ENCODE data around the gene TMEM247. TPM values are rescaled to one million over a fixed set of nuclear protein-coding genes. Genes with fewer than 3 reads are reported as not detected.

The TMEM247 gene
- total RNA-seq, 1 donor from 2014 or later: not detected

GRCh38 chr2:46449700-46450099 is 29.7 kb upstream of the TMEM247 start:
- Histone ChIP-seq H3K27ac (ENCODE audit: low read depth, low read length) (no peak overlapping the region), H3K9me3 (ENCODE audit: insufficient read depth, low read depth, low read length) (no peaks in the 10 kb centered on the region), H3K9ac (ENCODE audit: low read length) (no peak overlapping the region), H3K4me2 (ENCODE audit: low read length) (no peak overlapping the region), H3K36me3 (ENCODE audit: insufficient read depth, low read length) (no peaks in the 10 kb centered on the region), H4K20me1 (ENCODE audit: insufficient read depth, low read length) (no peaks in the 10 kb centered on the region), H2AFZ (ENCODE audit: low read depth, low read length) (no peak overlapping the region), H3K4me3 (ENCODE audit: insufficient read depth, low read depth, low read length) (no peak overlapping the region), H3K27me3 (ENCODE audit: insufficient read depth, low read length) (peaks cover 2% of the 10 kb centered on the region), H3K79me2 (ENCODE audit: insufficient read depth, low read length) (no peaks in the 10 kb centered on the region), H3K4me1 (ENCODE audit: insufficient read depth, low read length) (no peaks in the 10 kb centered on the region)
- H3K36me3 Mint-ChIP-seq (ENCODE audit: low read depth, unreplicated experiment): no peaks in the 10 kb centered on the region
- DNase-seq (ENCODE audit: low read depth) (no peak), FAIRE-seq (no peak)
- no peak overlapping the region for H3K4me3 Mint-ChIP-seq (ENCODE audit: unreplicated experiment)
- peaks cover 18% of the 10 kb centered on the region for H3K27me3 Mint-ChIP-seq (ENCODE audit: low read depth, unreplicated experiment)
- TF ChIP-seq EZH2 (IDR thresholded peaks at IDR 0.05; ENCODE audit: insufficient read depth, low read length): no peak
- H3K9me3 Mint-ChIP-seq (ENCODE audit: unreplicated experiment): peaks cover 8% of the 10 kb centered on the region
- no peaks in the 10 kb centered on the region for H3K4me1 Mint-ChIP-seq (ENCODE audit: low read depth, unreplicated experiment)
- H3K27ac Mint-ChIP-seq (ENCODE audit: unreplicated experiment): no peak overlapping the region

GRCh38 chr2:46451131-46451711 is 28.1 kb upstream of the TMEM247 start:
- H3K79me2 ChIP-seq (ENCODE audit: insufficient read depth, low read length): no peaks in the 10 kb centered on the region
- H3K27me3 ChIP-seq (ENCODE audit: insufficient read depth, low read length): peaks cover 2% of the 10 kb centered on the region
- no peaks in the 10 kb centered on the region for H3K36me3 Mint-ChIP-seq (ENCODE audit: low read depth, unreplicated experiment)
- TF ChIP-seq EZH2 (IDR thresholded peaks at IDR 0.05; ENCODE audit: insufficient read depth, low read length) (no peak), CTCF (IDR thresholded peaks at IDR 0.05; ENCODE audit: insufficient read depth, low read depth, low read length) (no peak)
- no peaks in the 10 kb centered on the region for H3K4me1 Mint-ChIP-seq (ENCODE audit: low read depth, unreplicated experiment)
- no peak for FAIRE-seq
- H3K9ac ChIP-seq (ENCODE audit: low read length): no peak overlapping the region
- no peak overlapping the region for H3K4me3 ChIP-seq (ENCODE audit: insufficient read depth, low read depth, low read length)
- H3K4me3 Mint-ChIP-seq (ENCODE audit: unreplicated experiment): no peak overlapping the region
- no peak overlapping the region for H3K4me2 ChIP-seq (ENCODE audit: low read length)
- peaks cover 18% of the 10 kb centered on the region for H3K27me3 Mint-ChIP-seq (ENCODE audit: low read depth, unreplicated experiment)
- no peaks in the 10 kb centered on the region for H4K20me1 ChIP-seq (ENCODE audit: insufficient read depth, low read length)
- H3K9me3 Mint-ChIP-seq (ENCODE audit: unreplicated experiment): peaks cover 6% of the 10 kb centered on the region
- H3K9me3 ChIP-seq (ENCODE audit: insufficient read depth, low read depth, low read length): no peaks in the 10 kb centered on the region
- H3K4me1 ChIP-seq (ENCODE audit: insufficient read depth, low read length): no peaks in the 10 kb centered on the region
- no peak overlapping the region for H2AFZ ChIP-seq (ENCODE audit: low read depth, low read length)
- H3K36me3 ChIP-seq (ENCODE audit: insufficient read depth, low read length): no peaks in the 10 kb centered on the region
- DNase-seq (ENCODE audit: low read depth): no peak
- H3K27ac Mint-ChIP-seq (ENCODE audit: unreplicated experiment): no peak overlapping the region
- H3K27ac ChIP-seq (ENCODE audit: low read depth, low read length): no peak overlapping the region

GRCh38 chr2:46456789-46457188 is 22.6 kb upstream of the TMEM247 start:
- Histone ChIP-seq H3K27me3 (ENCODE audit: insufficient read depth, low read length) (peaks cover 2% of the 10 kb centered on the region), H3K9me3 (ENCODE audit: insufficient read depth, low read depth, low read length) (no peaks in the 10 kb centered on the region), H2AFZ (ENCODE audit: low read depth, low read length) (no peak overlapping the region), H3K27ac (ENCODE audit: low read depth, low read length) (no peak overlapping the region), H3K9ac (ENCODE audit: low read length) (no peak overlapping the region), H3K4me1 (ENCODE audit: insufficient read depth, low read length) (peaks cover 6% of the 10 kb centered on the region), H3K36me3 (ENCODE audit: insufficient read depth, low read length) (no peaks in the 10 kb centered on the region), H3K4me3 (ENCODE audit: insufficient read depth, low read depth, low read length) (no peak overlapping the region), H3K79me2 (ENCODE audit: insufficient read depth, low read length) (no peaks in the 10 kb centered on the region), H3K4me2 (ENCODE audit: low read length) (no peak overlapping the region), H4K20me1 (ENCODE audit: insufficient read depth, low read length) (no peaks in the 10 kb centered on the region)
- Mint-ChIP-seq H3K27me3 (ENCODE audit: low read depth, unreplicated experiment) (peaks cover 21% of the 10 kb centered on the region), H3K4me1 (ENCODE audit: low read depth, unreplicated experiment) (no peaks in the 10 kb centered on the region), H3K9me3 (ENCODE audit: unreplicated experiment) (peaks cover 3% of the 10 kb centered on the region), H3K4me3 (ENCODE audit: unreplicated experiment) (no peak overlapping the region), H3K27ac (ENCODE audit: unreplicated experiment) (no peak overlapping the region), H3K36me3 (ENCODE audit: low read depth, unreplicated experiment) (no peaks in the 10 kb centered on the region)
- TF ChIP-seq EZH2 (IDR thresholded peaks at IDR 0.05; ENCODE audit: insufficient read depth, low read length) (no peak), CTCF (IDR thresholded peaks at IDR 0.05; ENCODE audit: insufficient read depth, low read depth, low read length) (no peak)
- FAIRE-seq (no peak), DNase-seq (ENCODE audit: low read depth) (no peak)

Data from astrocyte (in vitro differentiated cells and primary cell).